ENCODE data around the gene PLCB4.

DNA sequence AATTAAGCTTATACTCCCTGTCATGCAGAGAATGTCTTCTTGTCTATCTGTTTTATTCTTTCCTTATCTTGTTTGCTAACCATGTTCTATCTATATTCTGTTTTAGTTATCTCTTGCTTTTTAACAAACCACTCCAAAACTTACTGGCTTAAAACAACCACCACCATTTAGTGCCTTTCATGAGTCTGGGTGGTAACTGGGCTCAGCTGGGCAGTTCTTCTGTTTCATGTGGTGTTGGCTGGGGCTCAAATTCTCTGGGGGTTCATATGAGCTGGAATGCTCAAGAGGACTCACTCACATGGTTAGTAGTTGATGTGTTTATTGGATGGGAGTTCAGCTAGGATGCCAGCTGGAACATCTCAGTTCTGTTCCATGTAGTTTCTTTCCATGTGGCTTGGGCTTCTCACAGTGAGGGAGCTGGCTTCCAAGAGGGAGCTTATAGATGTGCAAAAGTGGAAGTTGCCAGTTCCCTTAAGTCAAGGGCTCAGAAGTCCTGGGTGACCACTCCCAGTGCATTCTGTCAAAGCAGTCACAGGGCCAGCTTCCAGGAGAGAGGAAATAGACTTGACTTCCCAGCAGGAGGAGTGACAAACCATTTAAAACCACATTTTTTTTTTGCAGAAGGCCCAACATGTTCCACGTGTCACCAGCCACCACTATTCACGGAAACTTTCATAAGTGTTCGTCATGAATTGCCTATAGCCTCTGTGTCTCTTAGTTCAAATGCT is 70.4 kb downstream of the PLCB4 start:
- TF ChIP-seq EZH2 (IDR thresholded peaks at IDR 0.05; ENCODE audit: low read depth): no peak
- TF ChIP-seq, protein P1, sequence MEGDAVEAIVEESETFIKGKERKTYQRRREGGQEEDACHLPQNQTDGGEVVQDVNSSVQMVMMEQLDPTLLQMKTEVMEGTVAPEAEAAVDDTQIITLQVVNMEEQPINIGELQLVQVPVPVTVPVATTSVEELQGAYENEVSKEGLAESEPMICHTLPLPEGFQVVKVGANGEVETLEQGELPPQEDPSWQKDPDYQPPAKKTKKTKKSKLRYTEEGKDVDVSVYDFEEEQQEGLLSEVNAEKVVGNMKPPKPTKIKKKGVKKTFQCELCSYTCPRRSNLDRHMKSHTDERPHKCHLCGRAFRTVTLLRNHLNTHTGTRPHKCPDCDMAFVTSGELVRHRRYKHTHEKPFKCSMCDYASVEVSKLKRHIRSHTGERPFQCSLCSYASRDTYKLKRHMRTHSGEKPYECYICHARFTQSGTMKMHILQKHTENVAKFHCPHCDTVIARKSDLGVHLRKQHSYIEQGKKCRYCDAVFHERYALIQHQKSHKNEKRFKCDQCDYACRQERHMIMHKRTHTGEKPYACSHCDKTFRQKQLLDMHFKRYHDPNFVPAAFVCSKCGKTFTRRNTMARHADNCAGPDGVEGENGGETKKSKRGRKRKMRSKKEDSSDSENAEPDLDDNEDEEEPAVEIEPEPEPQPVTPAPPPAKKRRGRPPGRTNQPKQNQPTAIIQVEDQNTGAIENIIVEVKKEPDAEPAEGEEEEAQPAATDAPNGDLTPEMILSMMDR (conservative IDR thresholded peaks at IDR 0.05): no peak

Data from PC-9 (cell line).